Stomach (tissue), 9 donors: Measurements from ENCODE around the gene ANKRD11. TPM values are rescaled to one million over a fixed set of nuclear protein-coding genes. Genes with fewer than 3 reads are reported as not detected.
A peak's percentile ranks its signal among the peaks of the same experiment; 100 is the strongest.
"Not testable (repeated sequence)": the region's sequence is repeated elsewhere in the genome, so short reads cannot be mapped to it uniquely, and the experiment has no call there.

Experiments used
- DNase-seq, 2 donors: peaks; one replicate each; pipeline versions ENCODE4 v3.0.0 to v3.0.0-alpha.2; 2013 to 2019
- H3K27ac ChIP-seq, 5 donors: fragments of 200-600 bp in 4 of 5; sonication (generic) in 4 of 5; one replicate each; pipeline ENCODE4 v1.5.1; 2013 to 2019; ENCODE audit warnings: mild to moderate bottlenecking in 1 of 5, moderate library complexity in 1 of 5
- H3K27me3 ChIP-seq, 3 donors: fragments of 200-600 bp; sonication (generic); one replicate each; pipeline ENCODE4 v1.5.1; 2017 to 2019; ENCODE audit warnings: mixed run types in 1 of 3
- H3K36me3 ChIP-seq, 4 donors: fragments of 200-600 bp; sonication (generic); 1 replicate in 3 of 4; 2 replicates in 1 of 4; pipeline ENCODE4 v1.5.1; 2016 to 2019
- H3K4me1 ChIP-seq, 4 donors: fragments of 200-600 bp; sonication (generic); one replicate each; pipeline ENCODE4 v1.5.1; 2016 to 2019
- H3K4me3 ChIP-seq, 4 donors: fragments of 200-600 bp; sonication (generic) in 3 of 4; one replicate each; pipeline ENCODE4 v1.5.1; 2016 to 2019; ENCODE audit warnings: mild to moderate bottlenecking in 1 of 4
- H3K9me3 ChIP-seq, 4 donors: fragments of 200-600 bp; sonication (generic); one replicate each; pipeline ENCODE4 v1.5.1; 2016 to 2019
- CTCF ChIP-seq, 7 experiments: fragments of 450-650 bp in 4 of 7; fragments of 200-600 bp in 3 of 7; sonication (generic) in 3 of 7; IDR thresholded peaks; one replicate each; pipeline ENCODE4 v1.5.1; 2016 to 2019; ENCODE audit warnings: antibody characterized with exemption in 7 of 7, control low read depth in 2 of 7, mild to moderate bottlenecking in 1 of 7
- EP300 ChIP-seq: sonication (generic); formaldehyde crosslinking; IDR thresholded peaks from one replicate; pipeline ENCODE4 v1.6.1; 2017; ENCODE audit warnings: antibody characterized with exemption
- POLR2A ChIP-seq, 4 donors: fragments of 450-650 bp; IDR thresholded peaks; one replicate each; pipeline ENCODE4 v1.6.1; 2016; ENCODE audit warnings: antibody characterized with exemption in 4 of 4, control low read depth in 2 of 4, mild to moderate bottlenecking in 1 of 4, moderate library complexity in 1 of 4
- POLR2AphosphoS5 ChIP-seq, 3 donors: sonication (generic); formaldehyde crosslinking; IDR thresholded peaks; one replicate each; pipeline ENCODE4 v1.6.1; 2016; ENCODE audit warnings: antibody characterized with exemption in 3 of 3
- WGBS, 5 donors: extraction: QIAGEN DNeasy Blood & Tissue Kit in 3 of 5; methylation state at CpG; one replicate each; pipeline versions ENCODE4 v1.1.5 to v1.1.7; 2013 to 2018; 5-methylcytosine and 5-hydroxymethylcytosine counted together
- intact Hi-C: fragments of 100-400 bp; cut with DNase I; formaldehyde crosslinking; loops from one replicate; pipeline ENCODE4 v1.15.1; 2023; ENCODE audit warnings: low total_unique reads
- polyA plus RNA-seq, 3 donors: library from polyadenylated mRNA; stranded (reverse); fragments of 200-250 nt; gene quantifications; one replicate each; pipeline ENCODE4 v1.2.3, GENCODE V29; 2013
- total RNA-seq, 5 donors: library from RNA; depleted of rRNA; stranded (reverse); fragments of >200 nt; gene quantifications; one replicate each; pipeline versions ENCODE4 v1.1.0 to v1.2.3, GENCODE V29; 2014 to 2016
- donor health status: healthy with polysubstance abuse.
- donor health status: Bipolar disorder and iron deficiency.
- donor health status: healthy.

ANKRD11 gene
- total and polyA plus RNA-seq, 8 donors = 25.4 to 350 (median 88.7) TPM

DNA sequence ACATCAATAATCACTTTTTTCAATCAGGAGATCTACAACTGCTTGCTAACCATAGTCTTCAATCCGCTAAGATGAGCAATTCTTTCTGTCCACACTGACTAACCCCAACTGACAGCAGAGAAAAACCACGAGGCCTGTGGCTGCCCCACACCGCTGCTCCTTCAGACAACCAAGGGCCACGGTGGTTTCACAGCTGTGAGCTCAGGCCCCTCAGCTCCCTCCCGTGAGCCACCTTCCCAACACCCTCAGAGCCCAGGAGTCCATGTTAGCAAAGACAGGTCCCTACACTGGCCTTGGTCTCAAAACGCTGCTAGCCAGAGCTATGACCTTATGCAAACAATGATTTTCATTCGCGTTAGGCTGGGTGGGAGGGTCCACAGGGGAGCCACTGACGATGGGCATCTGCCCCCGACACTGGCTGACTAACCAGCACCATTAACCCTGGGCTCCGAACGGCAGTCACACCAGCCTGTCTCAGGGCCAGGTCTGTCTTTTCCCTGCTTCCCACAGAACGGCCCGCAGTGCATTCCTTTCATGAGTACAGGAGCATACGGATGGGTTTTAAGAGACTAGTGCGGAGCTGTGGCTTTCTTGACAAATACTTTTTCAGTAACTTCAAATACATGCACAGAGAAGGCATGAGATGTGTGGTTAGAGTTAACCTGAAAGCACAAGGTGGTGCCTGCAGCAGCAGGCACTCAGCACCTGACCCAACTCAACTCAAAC lies 67.3 kb downstream of the ANKRD11 start:
- WGBS, 5 donors = 40 to 58% (median 53%) methylated on average over 16 of the region's 16 CpGs
- Histone ChIP-seq H3K27me3 (no peaks in the 10 kb centered on the region), H3K4me1 (peaks cover 27 to 86% (median 56%) of the 10 kb centered on the region in 4 donors), H3K27ac (peak overlapping the region in 4 of 5 donors; percentile 14 to 73 (median 38)), H3K9me3 (no peaks in the 10 kb centered on the region), H3K4me3 (no peak overlapping the region), H3K36me3 (no peaks in the 10 kb centered on the region)
- TF ChIP-seq CTCF (IDR thresholded peaks at IDR 0.05) (no peak), POLR2AphosphoS5 (IDR thresholded peaks at IDR 0.05) (no peak), POLR2A (IDR thresholded peaks at IDR 0.05) (no peak), EP300 (no peak)
- DNase-seq = no peak
- intact Hi-C loops = no loop called here

DNA sequence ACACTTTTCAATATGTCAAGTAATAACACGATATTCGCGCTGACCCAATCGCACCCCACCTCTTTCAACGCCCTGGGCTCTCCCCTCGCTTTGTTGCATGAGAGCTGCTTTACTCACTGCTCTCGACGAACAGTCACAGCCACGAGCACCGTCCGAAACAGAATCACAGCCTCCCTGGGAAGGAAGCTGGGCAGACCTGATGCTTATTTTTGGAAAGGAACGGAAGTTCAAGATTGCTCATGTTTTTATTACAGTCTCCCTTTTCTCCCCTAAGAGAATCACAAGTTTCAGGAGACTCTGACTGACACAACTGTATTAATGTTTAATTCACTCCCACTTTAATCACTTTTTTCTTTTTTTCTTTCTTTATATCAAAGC lies 67.8 kb downstream of the ANKRD11 start:
- peak overlapping the region in 4 of 5 donors; percentile 14 to 73 (median 38) for H3K27ac ChIP-seq
- H3K4me3 ChIP-seq = no peak overlapping the region
- intact Hi-C loops = no loop called here
- DNase-seq = no peak
- WGBS, 5 donors = 41 to 72% (median 64%) methylated on average over 12 of the region's 12 CpGs
- no peaks in the 10 kb centered on the region for H3K9me3 ChIP-seq
- TF ChIP-seq POLR2A (IDR thresholded peaks at IDR 0.05) = no peak
- TF ChIP-seq EP300 = no peak
- TF ChIP-seq CTCF (IDR thresholded peaks at IDR 0.05) = no peak
- TF ChIP-seq POLR2AphosphoS5 (IDR thresholded peaks at IDR 0.05) = no peak
- no peaks in the 10 kb centered on the region for H3K27me3 ChIP-seq
- peaks cover 0 to 5% (median 0%) of the 10 kb centered on the region in 4 donors for H3K36me3 ChIP-seq
- H3K4me1 ChIP-seq = peaks cover 32 to 89% (median 59%) of the 10 kb centered on the region in 4 donors

GRCh38 chr16:89421300-89421699 lies 69.1 kb downstream of the ANKRD11 start:
- H3K36me3 ChIP-seq, H3K9me3 ChIP-seq, intact Hi-C loops, H3K27ac ChIP-seq, DNase-seq, H3K4me3 ChIP-seq, H3K27me3 ChIP-seq: not testable (repeated sequence)
- 91 to 99% (median 97%) methylated on average over 9 to 16 of the region's 23 CpGs for WGBS, 5 donors
- peaks cover 44 to 89% (median 66%) of the 10 kb centered on the region in 4 donors for H3K4me1 ChIP-seq

- TF ChIP-seq POLR2AphosphoS5 (IDR thresholded peaks at IDR 0.05) (no peak), EP300 (no peak), POLR2A (IDR thresholded peaks at IDR 0.05) (no peak), CTCF (IDR thresholded peaks at IDR 0.05) (no peak)
- H3K4me1 ChIP-seq = peaks cover 34 to 87% (median 60%) of the 10 kb centered on the region in 4 donors
Observed at GRCh38 chr16:89420204-89420603, 70.2 kb downstream of the ANKRD11 start.

GRCh38 chr16:89418352-89418751 lies 72.0 kb downstream of the ANKRD11 start:
- no peaks in the 10 kb centered on the region for H3K9me3 ChIP-seq
- no peak overlapping the region for H3K4me3 ChIP-seq
- H3K36me3 ChIP-seq = peaks cover 0 to 10% (median 0%) of the 10 kb centered on the region in 4 donors
- TF ChIP-seq CTCF (IDR thresholded peaks at IDR 0.05) = no peak
- no peak for TF ChIP-seq EP300
- intact Hi-C loops = no loop called here
- peaks cover 42 to 84% (median 65%) of the 10 kb centered on the region in 4 donors for H3K4me1 ChIP-seq
- H3K27ac ChIP-seq = no peak overlapping the region
- no peak for DNase-seq
- WGBS, 5 donors = 77 to 91% (median 80%) methylated on average over 7 of the region's 7 CpGs
- no peaks in the 10 kb centered on the region for H3K27me3 ChIP-seq

More at GRCh38 chr16:89420204-89420603, 70.2 kb downstream of the ANKRD11 start:
- H3K27ac ChIP-seq = no peak overlapping the region
- DNase-seq = no peak
- intact Hi-C loops = no loop called here
- H3K36me3 ChIP-seq = peaks cover 0 to 10% (median 0%) of the 10 kb centered on the region in 4 donors
- H3K9me3 ChIP-seq = no peaks in the 10 kb centered on the region
- 81 to 89% (median 85%) methylated on average over 11 of the region's 11 CpGs for WGBS, 5 donors
- H3K4me3 ChIP-seq = no peak overlapping the region
- no peaks in the 10 kb centered on the region for H3K27me3 ChIP-seq
